Measurements from ENCODE around the gene ABCA2.
"Not testable (repeated sequence)": the region's sequence is repeated elsewhere in the genome, so short reads cannot be mapped to it uniquely, and the experiment has no call there.

ABCA2 gene

GRCh38 chr9:137044037-137044436 is 16.0 kb upstream of the ABCA2 start:
- DNase-seq: no peak

- no peak for DNase-seq
These were observed 15.0 kb upstream of the ABCA2 start for GRCh38 chr9:137042751-137043727.

GRCh38 chr9:137041124-137041523 is 13.1 kb upstream of the ABCA2 start:
- DNase-seq: no peak

GRCh38 chr9:137040568-137040967 is 12.5 kb upstream of the ABCA2 start:
- DNase-seq: no peak

GRCh38 chr9:137039611-137040366 is 11.8 kb upstream of the ABCA2 start:
- no peak for DNase-seq

- DNase-seq: no peak
These were observed 10.9 kb upstream of the ABCA2 start for GRCh38 chr9:137038916-137039315.

- DNase-seq: peak; percentile 79
These were observed 9.4 kb upstream of the ABCA2 start for GRCh38 chr9:137037483-137037882.

GRCh38 chr9:137037035-137037434 is 9.0 kb upstream of the ABCA2 start:
- DNase-seq: no peak

- DNase-seq: no peak
These were observed 7.9 kb upstream of the ABCA2 start for GRCh38 chr9:137035937-137036336.

- no peak for DNase-seq
These were observed 7.4 kb upstream of the ABCA2 start for GRCh38 chr9:137035507-137035834.

- DNase-seq: peak; percentile 93
These were observed 6.9 kb upstream of the ABCA2 start for GRCh38 chr9:137034709-137035506.

- no peak for DNase-seq
These were observed 6.1 kb upstream of the ABCA2 start for GRCh38 chr9:137034039-137034708.

- DNase-seq: not testable (repeated sequence)
These were observed 5.4 kb upstream of the ABCA2 start for GRCh38 chr9:137033481-137033880.

- DNase-seq: no peak
These were observed 4.8 kb upstream of the ABCA2 start for GRCh38 chr9:137032858-137033257.

- DNase-seq: peak; percentile 45
These were observed 4.0 kb upstream of the ABCA2 start, which contains the start of gene FUT7 for GRCh38 chr9:137031904-137032640. FUT7 (minus strand) TSS chr9:137032088; CDS start chr9:137031991, 97 bp downstream.

- DNase-seq: no peak
These were observed 2.8 kb upstream of the ABCA2 start for GRCh38 chr9:137030538-137031527.

GRCh38 chr9:137030006-137030405 is 2.0 kb upstream of the ABCA2 start:
- DNase-seq: no peak

- DNase-seq: peak; percentile 77
These were observed 1.3 kb upstream of the ABCA2 start for GRCh38 chr9:137029058-137029936.

Data from NCI-H82 (cell line).